ENCODE measurements around the gene HSD17B12.

Gene HSD17B12

GRCh38 chr11:43812471-43812870, 131.9 kb downstream of the HSD17B12 start:
- DNase-seq: no peak

- DNase-seq: no peak
These were observed 137.7 kb downstream of the HSD17B12 start for GRCh38 chr11:43818220-43818619.

- DNase-seq: no peak
These were observed 139.4 kb downstream of the HSD17B12 start for GRCh38 chr11:43819926-43820325.

GRCh38 chr11:43823316-43823715, 142.8 kb downstream of the HSD17B12 start:
- DNase-seq: no peak

- DNase-seq: no peak
These were observed 143.3 kb downstream of the HSD17B12 start for GRCh38 chr11:43823851-43824250.

- DNase-seq: peak; percentile 9 to 39 (median 31)
These were observed 144.8 kb downstream of the HSD17B12 start for GRCh38 chr11:43825217-43825816.

GRCh38 chr11:43830928-43831440, 150.4 kb downstream of the HSD17B12 start:
- peak in 1 of 3 experiments; percentile 3 for DNase-seq

- DNase-seq: no peak
These were observed 152.0 kb downstream of the HSD17B12 start for GRCh38 chr11:43832536-43832935.

GRCh38 chr11:43833657-43834073, 153.1 kb downstream of the HSD17B12 start:
- DNase-seq: peak in 2 of 3 experiments; percentile 48 to 83

- DNase-seq: peak in 2 of 3 experiments; percentile 14 to 58
These were observed 153.7 kb downstream of the HSD17B12 start for GRCh38 chr11:43834286-43834685.

GRCh38 chr11:43835104-43835503, 154.6 kb downstream of the HSD17B12 start:
- peak in 1 of 3 experiments; percentile 50 for DNase-seq

- DNase-seq: no peak
These were observed 157.3 kb downstream of the HSD17B12 start for GRCh38 chr11:43837879-43838278.

GRCh38 chr11:43842021-43842420, 161.5 kb downstream of the HSD17B12 start:
- no peak for DNase-seq

- DNase-seq: no peak
These were observed 165.3 kb downstream of the HSD17B12 start for GRCh38 chr11:43845816-43846215.

GRCh38 chr11:43852057-43852636, 171.6 kb downstream of the HSD17B12 start:
- peak; percentile 49 to 83 (median 50) for DNase-seq

GRCh38 chr11:43853781-43854180, 173.2 kb downstream of the HSD17B12 start:
- no peak for DNase-seq

GRCh38 chr11:43856993-43857392, 176.5 kb downstream of the HSD17B12 start:
- DNase-seq: no peak

GRCh38 chr11:43861141-43861540, 180.6 kb downstream of the HSD17B12 start:
- DNase-seq: no peak

GRCh38 chr11:43866520-43866919, 186.0 kb downstream of the HSD17B12 start:
- no peak for DNase-seq

- no peak for DNase-seq
These were observed 186.4 kb downstream of the HSD17B12 start for GRCh38 chr11:43866969-43867368.

- peak in 2 of 3 experiments; percentile 7 to 48 for DNase-seq
These were observed 188.5 kb downstream of the HSD17B12 start for GRCh38 chr11:43868852-43869567.

GRCh38 chr11:43871051-43871450, 190.5 kb downstream of the HSD17B12 start:
- no peak for DNase-seq

- DNase-seq: no peak
These were observed 192.5 kb downstream of the HSD17B12 start for GRCh38 chr11:43872995-43873394.

GRCh38 chr11:43874078-43874477, 193.5 kb downstream of the HSD17B12 start:
- DNase-seq: no peak

All from NCI-H1417 (cell line).